ENCODE data around the gene SPTSSB.

Gene SPTSSB

DNA sequence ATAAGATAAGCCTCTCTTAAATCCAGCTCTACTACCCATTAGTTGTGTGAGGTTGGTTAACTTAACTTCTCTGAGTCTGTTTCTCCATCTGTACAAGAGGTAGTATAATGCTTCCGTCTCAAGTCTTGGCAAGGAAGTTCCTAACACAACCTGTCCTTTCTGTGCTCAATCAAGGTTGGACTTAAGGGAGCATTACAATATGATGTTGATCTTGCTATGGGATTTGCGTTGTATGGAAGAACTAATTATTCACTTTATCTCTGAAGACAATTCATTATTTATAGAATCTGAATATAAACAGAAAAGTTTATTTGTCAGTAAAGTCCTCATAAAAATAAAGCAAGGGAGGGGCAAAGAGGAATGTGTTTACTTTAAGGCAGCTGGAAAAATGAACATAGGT is 18.9 kb upstream of the SPTSSB start:
- no peak for DNase-seq

DNA sequence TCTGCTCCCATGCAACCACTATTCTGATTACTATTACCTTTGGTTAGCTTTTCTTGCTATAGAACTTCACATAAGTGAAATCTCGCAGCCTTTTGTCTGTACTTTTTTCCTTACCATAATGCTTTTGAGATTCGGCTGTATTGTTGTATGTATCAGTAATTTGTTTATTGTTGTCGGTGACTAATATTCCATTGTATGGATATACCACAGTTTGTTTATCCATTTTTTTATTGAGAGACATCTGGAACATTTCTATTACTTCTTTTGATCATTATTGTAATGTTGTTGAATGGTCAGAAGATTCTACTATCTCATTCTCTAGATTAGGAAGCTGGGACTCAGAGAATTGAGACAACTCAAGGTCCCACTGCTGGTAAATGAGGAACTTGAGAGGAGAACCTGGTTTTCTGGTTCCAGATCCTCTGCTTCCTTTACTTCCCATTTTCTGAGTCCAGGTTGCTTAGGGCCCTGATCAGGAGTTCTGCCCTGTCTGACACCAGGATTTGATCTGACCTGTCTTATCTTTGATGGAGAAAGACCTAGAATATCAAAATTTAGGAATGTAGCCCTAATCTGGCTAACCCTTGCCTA is 18.2 kb upstream of the SPTSSB start:
- peak; percentile 29 to 41 for DNase-seq

DNA sequence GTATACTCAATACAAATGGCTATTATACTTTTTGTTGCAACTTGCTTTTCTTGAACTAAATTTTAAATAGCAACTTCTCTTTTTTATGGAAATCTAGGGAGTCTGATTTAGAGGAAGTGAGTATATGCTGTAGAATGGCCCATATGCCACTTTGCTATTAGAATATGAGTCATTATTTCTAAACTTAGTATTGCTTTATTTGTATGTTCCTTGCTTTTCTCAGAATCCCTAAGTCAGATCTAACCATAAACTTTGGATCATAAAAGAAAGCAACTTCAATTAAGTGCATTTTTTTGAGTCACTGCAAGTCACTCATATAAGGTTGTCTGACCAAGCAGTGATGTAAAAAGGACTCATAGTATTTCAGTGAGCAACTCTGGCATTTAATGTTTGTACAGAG is 17.5 kb upstream of the SPTSSB start:
- DNase-seq: peak; percentile 88 to 89

DNA sequence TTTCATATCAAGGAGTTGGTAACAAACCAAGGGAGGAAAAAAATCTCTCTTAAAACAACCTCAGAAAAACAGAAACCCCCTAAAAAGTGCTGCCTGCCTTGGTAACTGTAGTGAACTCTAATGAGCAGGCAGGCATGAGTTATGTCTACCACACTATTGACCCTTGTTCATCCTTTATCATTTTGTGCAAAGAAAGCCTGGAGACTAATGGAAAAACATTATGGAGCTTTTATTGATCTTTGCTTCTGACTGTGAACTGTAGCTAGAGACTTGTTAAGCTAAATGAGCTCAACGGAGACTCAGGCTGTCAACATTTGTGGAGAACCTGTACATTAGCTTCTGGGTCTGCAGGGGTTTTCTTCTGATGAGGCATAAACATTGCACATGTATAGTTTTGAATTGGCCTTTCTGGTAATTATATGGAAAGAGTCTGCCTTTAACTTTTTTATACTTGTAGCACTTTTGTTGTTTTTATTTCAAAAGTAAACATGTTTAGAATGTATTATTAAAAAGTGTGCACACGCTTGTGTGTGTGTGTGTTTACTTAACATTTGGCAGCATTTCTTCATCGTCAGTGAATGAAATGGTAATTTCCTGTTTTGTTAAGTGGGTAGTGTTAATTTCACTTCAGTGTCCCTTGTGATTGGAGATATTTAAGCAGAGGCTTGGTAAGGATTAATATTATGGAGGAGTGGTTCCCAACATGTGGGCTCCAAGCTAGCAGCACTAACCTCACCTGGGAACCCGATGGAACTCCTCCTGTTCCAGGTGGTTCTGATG is 15.9 kb upstream of the SPTSSB start:
- no peak for DNase-seq

DNA sequence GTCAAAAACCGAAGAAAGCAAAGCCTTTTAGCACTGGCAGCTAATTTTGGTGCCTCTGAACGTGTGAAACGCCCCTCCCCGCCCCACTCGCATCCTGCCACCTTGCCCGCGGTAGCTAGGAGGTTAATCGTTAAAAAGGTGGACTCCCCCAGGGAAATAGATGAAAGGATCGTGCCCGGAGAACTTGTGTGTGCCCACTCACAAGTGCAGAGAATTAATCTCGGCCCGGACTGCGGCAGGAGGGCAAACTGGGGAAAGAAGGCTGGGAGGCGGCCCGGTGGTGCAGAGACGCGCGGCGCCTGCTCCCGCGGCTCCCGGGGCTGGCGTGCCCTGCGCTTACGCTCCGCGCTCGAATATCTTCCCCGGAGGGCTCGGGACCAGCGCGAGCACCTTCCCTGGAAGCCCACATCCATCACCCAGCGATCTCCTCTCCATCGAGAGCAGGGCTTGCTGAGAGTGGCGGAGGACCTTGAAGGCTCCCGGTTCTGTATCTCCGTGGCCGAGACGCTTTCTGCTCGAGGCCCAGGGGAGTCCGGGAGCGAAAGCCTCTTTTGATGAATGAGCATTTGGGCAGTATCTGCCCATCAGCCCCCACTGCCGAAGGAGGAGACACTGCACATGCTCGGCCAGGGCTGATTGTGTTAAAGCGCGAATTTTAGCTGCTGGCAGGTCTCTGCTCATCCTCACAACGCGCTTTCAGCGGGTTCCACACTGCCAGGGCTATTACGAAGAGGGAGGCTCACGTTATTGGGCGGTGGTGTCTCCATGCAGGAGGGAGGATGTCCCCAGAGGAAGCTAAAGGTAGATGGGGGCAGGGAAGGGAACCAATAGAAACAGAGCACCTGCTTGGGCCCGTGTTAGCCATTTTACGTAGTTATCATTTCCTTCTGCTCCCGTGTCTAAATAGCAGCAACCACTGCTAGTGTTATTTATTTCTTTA is 1.3 kb upstream of the SPTSSB start:
- peak; percentile 13 to 31 for DNase-seq

DNA sequence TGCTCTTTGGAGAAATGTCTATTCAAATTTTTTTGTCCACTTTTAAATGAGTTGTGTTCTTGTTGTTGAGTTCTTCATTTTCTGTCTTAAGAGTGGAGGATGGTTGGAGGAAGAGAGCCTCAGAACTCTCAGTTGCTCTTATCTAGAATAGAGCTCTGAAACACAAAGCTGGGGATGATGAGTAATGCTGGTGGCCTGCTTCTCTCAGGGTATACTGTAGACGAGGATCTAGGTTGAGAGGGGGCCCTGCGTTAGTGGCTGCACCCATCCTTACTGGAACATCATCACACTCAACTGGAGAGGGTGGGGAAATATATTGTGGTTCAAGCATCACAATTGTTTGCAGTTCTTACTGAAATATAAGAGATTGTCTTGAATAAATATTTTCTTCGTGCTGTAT is 1.8 kb downstream of the SPTSSB start:
- no peak for DNase-seq

DNA sequence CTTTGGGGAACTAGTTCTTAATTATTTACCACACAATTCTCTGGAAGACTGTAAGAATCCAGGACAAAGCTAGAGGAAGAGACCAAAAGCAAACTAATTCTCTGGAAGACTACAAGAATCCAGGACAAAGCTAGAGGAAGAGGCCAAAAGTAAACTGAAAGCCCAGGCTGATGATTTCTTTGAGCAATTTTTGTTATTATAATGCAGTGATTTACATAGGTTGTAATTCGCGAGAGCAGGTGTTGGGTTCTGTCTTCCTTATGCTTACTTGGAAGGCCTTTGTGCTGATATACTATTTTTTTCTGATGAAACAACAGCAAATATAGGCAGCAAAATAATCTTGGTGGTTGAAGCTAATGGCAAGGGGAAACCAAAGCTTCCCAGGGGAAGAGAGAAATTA is 5.2 kb downstream of the SPTSSB start:
- DNase-seq: no peak

DNA sequence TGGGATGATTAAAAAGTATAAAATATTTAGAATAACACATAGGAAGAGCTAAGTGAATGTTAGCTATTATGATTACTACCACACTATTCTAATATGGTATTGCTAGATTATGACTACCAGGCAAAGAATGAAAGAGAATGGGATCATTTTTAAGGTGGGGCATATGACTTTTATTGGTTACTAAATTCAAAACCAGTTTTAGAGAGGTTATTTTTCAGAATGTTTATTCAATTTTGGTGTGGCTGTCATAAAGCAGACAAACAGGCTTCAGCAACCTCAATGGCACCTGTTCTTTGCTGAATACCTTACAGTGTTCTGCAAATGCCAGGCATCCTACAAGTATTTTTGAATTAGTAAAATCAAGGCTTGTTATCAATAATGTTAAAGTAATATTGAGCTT is 12.8 kb downstream of the SPTSSB start:
- no peak for DNase-seq

DNA sequence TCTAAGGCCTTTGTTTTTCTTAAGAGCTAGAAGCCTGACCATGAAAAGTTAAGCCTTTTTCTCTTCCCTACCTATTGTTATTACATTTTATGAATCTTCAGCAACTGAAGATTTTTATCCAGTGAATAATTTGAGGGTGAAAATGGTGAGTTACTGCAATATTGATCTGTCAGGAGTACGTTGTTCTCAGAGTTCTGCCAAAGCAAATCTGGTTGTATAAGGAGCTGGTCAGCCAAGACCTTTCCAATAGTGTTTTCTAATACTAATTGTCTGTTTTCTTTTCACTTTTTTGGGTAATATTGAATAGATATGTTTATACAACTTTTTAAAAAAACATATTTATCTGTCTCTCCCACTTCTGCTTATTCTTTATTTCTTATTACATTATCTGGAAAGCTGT is 15.0 kb downstream of the SPTSSB start:
- DNase-seq: no peak

DNA sequence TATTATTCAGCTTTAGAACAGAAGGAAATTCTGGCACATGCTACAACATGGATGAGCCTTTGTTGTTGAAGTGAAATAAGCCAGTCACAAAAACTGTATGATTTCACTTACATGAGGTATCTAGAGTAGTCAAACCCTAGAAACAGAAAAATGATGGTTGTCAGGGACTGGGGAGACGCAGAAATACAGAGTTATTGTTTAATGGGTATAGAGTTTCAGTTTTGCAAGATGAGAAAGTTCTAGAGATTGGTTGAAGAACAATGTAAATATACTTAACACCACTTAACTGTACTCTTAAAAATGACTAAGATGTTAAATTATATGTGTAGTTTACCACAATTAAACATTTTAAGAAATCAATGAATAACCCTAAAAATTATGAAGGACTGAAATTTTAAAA is 15.8 kb downstream of the SPTSSB start:
- DNase-seq: no peak

DNA sequence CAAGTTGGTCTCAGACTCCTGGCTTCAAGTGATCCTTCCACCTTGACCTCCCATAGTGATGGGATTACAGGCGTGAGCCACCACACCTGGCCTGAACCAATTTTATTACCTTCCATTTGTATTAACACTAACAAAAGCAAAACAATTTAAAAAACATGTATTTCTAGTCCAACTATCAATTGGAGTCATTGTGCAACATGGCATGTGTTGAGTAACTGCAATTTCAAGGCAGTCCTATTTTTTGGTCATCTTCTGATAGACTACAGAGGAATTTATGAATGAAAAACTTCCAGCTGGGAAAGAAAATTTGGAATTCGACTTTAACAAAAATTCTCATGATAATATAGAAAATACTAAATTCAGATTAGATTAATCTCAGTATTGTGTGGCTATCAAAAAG is 16.8 kb downstream of the SPTSSB start:
- DNase-seq: no peak

DNA sequence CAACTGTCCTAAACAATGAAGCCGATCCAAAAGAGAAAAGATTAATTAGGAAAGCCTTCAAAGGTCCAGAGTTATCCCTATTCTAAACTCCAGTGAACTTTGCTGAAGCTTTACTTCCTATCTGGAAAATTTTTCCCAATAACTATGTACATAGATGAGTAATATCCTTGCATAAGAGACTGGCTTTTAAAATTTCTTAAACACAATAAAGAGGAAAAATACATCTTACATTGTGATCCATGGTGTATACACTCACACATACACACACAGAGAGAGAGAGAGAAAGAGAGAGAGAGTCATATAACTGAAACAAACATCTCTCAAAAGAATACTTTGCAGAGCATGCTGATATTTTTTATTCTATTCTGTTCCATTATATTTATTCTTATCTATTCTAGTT is 20.0 kb downstream of the SPTSSB start:
- DNase-seq: no peak

DNA sequence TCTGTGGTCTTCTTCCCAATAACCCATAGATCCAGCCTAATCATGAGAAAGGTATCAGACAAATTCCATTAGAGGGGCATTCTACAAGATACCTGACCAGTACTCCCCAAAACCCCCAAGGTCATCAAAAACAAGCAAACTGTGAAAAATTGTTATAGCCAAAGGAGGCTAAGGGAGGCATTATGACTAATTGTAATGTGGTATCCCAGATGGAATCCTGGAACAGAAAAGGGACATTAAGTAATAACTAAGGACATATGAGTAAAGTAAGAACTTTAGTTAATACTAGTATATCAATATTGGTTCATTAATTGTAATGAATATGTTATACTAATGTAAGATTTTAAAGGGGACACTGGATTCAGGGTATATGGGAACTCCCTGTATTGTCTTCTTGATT is 20.4 kb downstream of the SPTSSB start:
- DNase-seq: no peak

DNA sequence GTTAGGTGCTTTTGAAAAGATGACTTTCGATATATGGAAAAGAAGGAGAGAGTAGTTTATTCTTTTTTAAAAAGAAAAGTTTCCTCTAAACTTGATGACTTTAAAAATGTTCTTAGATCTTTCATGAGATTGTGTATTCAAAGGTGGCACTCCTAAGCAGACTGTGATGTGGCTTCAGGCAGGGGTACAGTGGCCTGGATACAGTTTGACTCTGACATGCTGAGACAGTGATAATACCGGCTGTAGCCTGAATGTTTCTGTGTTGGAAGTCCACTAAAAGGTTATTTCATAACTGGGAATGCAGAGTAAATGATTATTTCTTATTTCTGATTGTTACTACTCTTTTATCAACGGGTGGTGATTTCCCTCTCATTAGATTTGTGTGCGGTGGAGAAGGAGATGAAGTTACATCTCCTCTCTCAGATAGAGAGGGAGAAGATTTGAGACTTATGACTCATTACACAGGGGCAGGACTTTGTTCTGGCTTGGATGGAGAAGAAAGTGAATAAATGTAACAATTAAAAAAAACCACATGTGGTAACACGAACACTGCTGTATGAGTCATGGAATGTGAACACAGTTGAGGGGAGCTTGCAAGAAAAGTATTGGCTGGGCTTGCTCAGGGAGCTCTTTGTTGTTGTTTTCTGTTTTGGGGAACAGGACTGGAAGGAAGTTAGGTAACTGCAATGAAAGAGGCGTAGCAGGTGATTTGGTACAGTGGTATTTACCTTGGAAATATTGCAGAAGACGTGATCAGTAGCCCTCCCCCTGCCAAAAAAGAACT is 21.6 kb downstream of the SPTSSB start:
- DNase-seq: peak; percentile 19 to 30

DNA sequence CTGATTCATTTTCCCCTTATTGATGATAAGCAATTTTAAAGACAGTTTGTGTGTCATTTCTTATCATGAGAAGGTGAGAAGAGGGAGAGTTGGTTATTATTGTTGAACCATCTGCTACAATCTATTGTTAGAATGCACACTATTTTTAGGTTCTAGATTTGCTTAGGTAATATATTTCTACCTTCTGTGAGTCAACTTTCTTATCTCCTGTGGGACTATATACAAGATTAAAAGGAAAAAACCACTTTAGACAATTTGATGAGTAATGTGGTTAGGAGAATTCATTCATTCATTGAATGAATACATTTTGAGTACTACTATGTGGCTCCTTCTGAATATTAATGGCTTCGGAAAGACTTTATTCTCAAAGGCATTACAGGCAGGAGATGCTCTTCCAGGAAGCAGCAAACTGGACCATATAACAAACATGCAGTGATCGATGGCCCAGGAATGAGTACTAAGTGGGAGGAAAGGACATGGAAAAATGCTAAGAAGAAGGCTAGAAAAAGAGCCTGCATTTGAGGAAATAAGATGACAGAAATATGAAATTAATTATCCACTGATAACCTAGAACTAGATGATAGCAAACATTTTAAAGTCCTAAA is 22.4 kb downstream of the SPTSSB start:
- DNase-seq: no peak

DNA sequence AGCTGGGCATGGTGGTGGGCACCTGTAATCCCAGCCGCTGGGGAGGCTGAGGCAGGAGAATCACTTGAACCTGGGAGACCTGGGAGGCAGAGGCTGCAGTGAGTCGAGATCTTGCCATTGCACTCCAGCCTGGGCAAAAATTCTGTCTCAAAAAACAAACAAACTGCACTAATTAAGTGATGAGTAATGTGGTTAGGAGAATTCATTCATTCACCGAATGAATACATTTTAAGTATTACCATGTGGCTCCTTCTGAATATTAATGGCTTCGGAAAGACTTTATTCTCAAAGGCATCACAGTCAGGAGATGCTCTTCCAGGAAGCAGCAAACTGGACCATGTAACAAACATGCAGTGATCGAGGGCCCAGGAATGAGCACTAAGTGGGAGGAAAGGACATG is 23.6 kb downstream of the SPTSSB start:
- DNase-seq: no peak

DNA sequence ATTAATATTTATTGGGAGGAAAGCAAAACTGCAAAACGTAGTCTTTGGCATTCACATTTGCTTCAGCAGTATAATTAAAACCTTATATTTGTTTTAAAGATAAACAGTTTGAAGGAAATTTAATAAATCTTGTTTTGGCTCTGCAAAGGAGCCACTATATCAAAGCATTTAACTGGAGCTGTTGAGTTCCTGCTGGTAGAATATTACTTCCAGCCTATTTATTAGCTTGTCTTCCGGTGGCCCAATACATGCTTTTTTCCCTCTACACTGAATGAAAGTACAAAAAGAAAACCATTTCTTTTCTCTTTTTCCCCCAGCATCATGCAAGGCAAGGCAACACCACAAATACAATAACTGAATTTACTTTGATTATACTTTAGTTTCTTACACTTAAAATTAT is 26.3 kb downstream of the SPTSSB start:
- no peak for DNase-seq

DNA sequence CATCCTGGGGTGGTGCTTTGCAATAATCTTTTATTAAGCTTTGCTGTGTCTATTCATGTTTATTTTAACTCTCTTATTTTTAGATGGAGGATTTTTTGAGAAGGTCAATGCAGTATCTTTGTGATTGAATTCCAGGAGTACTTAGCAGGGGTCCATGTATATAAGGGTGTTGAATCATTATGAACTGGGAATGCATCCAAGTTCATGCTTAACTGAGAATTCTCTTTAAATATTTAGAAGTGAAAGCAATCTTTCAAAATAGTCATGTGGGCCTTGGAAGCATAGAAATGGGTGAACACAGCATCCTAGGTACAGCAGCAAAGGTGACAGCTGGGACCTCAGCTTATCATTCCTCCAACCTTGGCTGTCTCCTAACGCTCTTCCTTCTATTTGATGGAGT is 27.3 kb downstream of the SPTSSB start:
- no peak for DNase-seq

DNA sequence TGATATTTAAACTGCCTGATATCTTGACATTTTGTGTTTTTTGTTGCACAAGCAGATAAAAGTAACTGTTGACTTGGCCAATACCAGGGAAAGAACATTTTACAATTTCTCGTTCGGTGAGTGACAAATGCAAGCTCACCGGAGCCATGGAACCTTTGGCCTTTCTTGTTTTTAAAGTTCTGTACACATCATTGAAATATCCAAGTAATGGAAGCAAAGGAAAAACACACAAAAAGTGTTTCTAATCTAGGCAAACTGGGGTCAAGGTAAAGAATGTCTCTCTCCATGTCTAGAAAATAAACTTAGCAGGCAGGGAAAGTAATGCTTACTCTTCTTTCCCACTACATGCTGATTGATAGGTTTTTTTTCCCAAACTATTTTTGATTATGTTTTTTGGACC is 27.8 kb downstream of the SPTSSB start:
- no peak for DNase-seq

DNA sequence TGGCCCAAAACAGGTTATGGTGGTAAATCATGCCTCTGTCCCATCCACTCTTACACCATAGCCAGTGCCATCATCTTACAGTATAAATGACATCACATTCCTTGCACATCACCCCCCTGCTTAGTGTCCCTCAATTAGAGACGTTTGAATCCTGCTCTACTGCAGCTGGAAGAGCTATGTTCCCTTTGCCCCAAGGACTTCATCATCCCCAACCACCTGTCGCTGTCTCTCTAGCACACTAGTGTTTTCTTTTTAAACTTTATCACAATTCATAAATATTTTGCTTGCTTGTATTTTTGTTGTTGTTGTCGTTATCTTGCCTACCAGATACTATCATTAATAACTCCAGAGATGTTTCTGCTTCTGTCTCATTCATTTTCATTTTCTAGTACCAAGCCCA is 28.7 kb downstream of the SPTSSB start:
- no peak for DNase-seq

DNA sequence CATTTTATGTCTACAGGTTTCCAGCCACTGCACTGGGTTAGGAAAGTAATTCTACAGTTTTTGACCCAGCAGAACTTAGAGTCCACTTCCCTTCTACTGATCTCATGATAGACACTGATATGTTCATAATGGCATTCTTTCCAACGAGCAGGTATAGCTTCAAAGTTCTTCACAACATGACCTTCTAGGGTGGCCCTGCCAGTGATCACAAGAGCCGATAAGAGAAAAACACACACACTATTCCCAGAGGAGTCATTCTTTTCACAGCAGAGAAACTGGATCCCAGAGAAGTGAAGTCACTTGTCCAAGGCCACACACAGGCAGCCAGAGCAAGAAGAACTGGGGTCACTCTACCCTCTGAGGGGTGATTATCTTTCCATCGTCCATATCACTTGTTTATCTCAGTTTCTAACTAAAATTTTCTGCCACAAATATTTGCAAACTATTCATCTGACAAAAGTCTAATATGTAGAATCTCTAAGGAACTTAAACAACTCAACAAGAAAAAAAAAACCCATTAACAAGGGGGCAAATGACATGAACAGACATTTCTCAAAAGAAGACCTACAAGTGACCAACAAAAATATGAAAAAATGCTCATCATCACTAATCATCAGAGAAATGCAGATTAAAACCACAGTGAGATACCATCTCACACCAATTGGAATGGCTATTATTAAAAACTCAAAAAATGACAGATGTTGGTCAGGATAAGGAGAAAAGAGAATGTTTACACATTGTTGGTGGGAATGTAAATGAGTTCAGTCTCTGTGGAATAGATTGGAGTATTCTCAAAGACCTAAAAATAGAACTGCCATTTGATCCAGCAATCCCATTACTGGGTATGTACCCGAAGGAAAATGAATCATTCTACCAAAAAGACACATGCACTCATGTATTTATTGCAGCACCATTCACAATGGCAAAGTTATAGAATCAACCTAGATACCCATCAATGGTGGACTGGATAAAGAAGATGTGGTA is 31.5 kb downstream of the SPTSSB start:
- DNase-seq: no peak

Data from Kasumi-1 (cell line).